ENCODE data around the gene STX19.

STX19 gene

DNA sequence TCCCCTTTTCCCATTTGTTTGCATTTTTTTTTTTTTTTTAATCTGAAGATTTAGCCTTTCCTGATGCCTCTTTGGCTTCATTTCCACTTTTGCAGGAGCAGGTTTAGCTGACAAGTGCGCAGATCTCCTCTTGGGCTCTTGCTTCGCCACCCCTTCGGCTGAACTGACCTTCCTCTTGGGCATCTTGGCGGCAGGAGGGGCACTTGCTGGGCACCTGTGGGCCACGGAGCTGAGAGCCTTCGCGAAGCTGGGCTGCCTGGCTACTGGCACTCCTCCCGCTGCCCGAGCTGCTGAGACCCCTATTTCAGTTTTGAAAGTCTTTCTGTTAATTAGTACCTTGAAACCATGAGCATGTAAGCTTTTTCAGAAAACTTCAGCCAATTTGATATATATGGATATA is 39.6 kb downstream of the STX19 start:
- H3K27ac ChIP-seq, result no peak overlapping the region
- TF ChIP-seq, protein P1, sequence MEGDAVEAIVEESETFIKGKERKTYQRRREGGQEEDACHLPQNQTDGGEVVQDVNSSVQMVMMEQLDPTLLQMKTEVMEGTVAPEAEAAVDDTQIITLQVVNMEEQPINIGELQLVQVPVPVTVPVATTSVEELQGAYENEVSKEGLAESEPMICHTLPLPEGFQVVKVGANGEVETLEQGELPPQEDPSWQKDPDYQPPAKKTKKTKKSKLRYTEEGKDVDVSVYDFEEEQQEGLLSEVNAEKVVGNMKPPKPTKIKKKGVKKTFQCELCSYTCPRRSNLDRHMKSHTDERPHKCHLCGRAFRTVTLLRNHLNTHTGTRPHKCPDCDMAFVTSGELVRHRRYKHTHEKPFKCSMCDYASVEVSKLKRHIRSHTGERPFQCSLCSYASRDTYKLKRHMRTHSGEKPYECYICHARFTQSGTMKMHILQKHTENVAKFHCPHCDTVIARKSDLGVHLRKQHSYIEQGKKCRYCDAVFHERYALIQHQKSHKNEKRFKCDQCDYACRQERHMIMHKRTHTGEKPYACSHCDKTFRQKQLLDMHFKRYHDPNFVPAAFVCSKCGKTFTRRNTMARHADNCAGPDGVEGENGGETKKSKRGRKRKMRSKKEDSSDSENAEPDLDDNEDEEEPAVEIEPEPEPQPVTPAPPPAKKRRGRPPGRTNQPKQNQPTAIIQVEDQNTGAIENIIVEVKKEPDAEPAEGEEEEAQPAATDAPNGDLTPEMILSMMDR (conservative IDR thresholded peaks at IDR 0.05), result no peak
- TF ChIP-seq ZFX (IDR thresholded peaks at IDR 0.05), result no peak

DNA sequence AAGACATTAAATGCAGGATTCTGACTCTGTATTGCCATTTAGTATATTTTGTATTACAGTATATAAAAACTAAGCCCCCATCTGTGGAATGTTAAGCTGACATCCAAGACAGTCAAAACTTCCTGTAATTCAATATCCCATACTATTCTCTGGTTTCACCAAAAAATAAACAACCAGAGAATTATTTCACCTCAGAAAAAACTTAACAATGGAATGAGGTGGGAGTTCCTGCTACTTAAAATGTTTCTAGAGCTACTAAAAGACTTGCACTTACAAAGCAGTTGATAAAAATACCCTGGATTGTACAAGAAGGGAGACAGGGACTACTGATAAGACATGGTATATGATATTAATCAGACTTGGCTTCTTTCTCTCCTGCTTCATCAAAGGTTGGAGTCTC is 40.1 kb downstream of the STX19 start:
- TF ChIP-seq ZFX (IDR thresholded peaks at IDR 0.05), result no peak
- TF ChIP-seq, protein P1 (conservative IDR thresholded peaks at IDR 0.05), result no peak
- H3K27ac ChIP-seq, result no peak overlapping the region

DNA sequence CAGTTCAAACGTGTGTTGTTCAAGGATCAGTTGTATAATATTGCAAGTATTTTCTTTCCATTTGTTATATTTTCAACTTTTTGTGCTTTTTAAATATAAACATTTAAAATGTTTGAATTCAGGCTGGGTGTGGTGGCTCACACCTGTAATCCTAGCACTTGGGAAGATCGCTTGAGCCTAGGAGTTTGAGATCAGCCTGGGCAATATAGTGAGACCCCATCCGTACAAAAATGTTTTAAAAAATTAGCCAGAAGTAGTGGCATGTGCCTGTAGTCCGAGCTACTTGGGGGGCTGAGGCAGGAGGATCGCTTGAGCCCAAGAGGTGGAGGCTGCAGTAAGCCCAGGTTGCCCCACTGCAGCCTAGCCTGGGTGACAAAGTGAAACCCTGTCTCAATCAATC is 43.8 kb downstream of the STX19 start:
- no peak overlapping the region for H3K27ac ChIP-seq
- TF ChIP-seq ZFX (IDR thresholded peaks at IDR 0.05), result no peak
- TF ChIP-seq, protein P1 (conservative IDR thresholded peaks at IDR 0.05), result no peak

- no peak overlapping the region for H3K27ac ChIP-seq
- no peak for TF ChIP-seq ZFX (IDR thresholded peaks at IDR 0.05)
- TF ChIP-seq, protein P1 (conservative IDR thresholded peaks at IDR 0.05), result no peak
These were observed 45.0 kb downstream of the STX19 start for GRCh38 chr3:93983408-93983807.

DNA sequence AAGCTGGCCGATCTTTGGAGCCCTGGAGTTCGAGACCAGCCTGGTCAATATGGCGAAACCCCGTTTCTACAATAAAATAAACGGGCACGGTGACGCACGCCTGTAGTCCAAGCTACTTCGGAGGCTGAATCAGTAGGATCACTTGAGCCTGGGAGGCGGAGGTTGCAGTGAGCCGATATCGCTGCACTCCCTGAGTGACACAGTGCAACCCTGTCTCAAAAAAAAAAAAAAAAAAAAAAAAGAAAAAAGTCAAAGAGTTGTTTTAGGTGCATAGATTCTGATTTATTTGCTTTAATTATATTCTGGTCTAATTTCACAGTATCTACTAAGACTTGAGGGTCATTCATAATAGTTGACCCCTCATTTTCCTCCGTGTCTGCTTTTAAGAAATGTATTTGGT is 46.7 kb downstream of the STX19 start:
- H3K27ac ChIP-seq, result no peak overlapping the region

DNA sequence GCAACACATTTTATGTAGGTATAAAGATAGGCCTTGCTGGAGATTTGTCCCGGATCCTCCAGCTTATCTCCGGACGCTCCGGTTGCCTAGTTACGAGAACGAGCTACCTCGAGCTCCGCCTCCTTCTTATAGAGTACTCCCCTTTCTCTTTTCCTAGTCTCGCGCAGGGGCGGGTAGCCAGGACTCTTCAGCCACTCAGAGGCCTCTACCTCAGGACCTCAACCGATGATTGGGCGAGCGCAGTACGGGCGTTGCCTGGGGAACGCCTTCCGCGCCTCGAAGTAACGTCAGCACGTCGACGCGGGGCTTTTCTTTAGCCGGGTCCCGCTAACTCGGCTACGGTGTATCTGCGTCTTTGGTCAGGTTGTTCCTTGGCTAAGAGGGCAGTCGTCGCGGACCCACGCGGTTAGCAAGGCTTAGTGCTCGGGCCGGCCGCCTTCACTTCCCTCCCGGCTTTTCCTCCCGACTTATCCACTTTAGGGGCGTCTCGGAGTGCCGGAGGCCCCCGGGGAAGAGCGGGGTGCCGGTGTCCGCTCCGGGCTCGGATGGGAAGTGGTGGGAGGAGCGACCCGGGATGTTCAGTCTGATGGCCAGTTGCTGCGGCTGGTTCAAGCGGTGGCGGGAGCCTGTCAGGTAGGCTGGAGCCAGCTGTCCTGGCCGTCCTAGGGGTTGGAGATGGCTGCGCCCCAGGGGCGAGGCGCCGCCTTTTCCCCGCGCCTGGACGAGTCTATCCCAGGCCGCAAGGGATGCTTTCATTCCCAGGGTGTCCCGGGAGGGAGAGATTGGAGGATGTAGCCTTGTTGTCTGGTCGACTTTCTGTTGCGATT is 48.3 kb downstream of the STX19 start, which contains the start of gene ARL13B:
TSS of gene ARL13B (plus strand) at position 306 of the 827 bp plus-strand sequence. CDS start at position 575, 269 bp downstream.
- peak within 1 kb of the TSS; percentile 71 for H3K27ac ChIP-seq
- no peak for TF ChIP-seq ZFX (IDR thresholded peaks at IDR 0.05)
- TF ChIP-seq, protein P1 (conservative IDR thresholded peaks at IDR 0.05), result no peak

More for the DNA sequence above, 46.7 kb downstream of the STX19 start:
- TF ChIP-seq ZFX (IDR thresholded peaks at IDR 0.05), result no peak
- TF ChIP-seq, protein P1 (conservative IDR thresholded peaks at IDR 0.05), result no peak
